HG03457 (cell line): ENCODE results near the gene EXOG.

Experiments used
- ATAC-seq: cut with Tn5 transposase; IDR thresholded peaks from one replicate; pipeline ENCODE4 v1.9.1; 2021; ENCODE audit warnings: moderate number of reproducible peaks; ENCODE audit not compliant: unreplicated experiment

The EXOG gene

GRCh38 chr3:38472342-38472741 is 23.8 kb upstream of the EXOG start:
- ATAC-seq: no peak

- ATAC-seq: no peak
These were observed 22.9 kb upstream of the EXOG start for GRCh38 chr3:38473229-38473628.

- no peak for ATAC-seq
These were observed 21.1 kb upstream of the EXOG start for GRCh38 chr3:38474928-38475605.

GRCh38 chr3:38475716-38476115 is 20.4 kb upstream of the EXOG start:
- no peak for ATAC-seq

GRCh38 chr3:38476157-38476756 is 19.9 kb upstream of the EXOG start:
- ATAC-seq: no peak

- ATAC-seq: no peak
These were observed 18.9 kb upstream of the EXOG start for GRCh38 chr3:38477057-38477820.

GRCh38 chr3:38477839-38478450 is 18.2 kb upstream of the EXOG start:
- no peak for ATAC-seq

GRCh38 chr3:38478901-38479300 is 17.2 kb upstream of the EXOG start:
- ATAC-seq: no peak

GRCh38 chr3:38479431-38480092 is 16.6 kb upstream of the EXOG start:
- ATAC-seq: no peak

- no peak for ATAC-seq
These were observed 16.1 kb upstream of the EXOG start for GRCh38 chr3:38480093-38480445.

GRCh38 chr3:38480930-38481329 is 15.2 kb upstream of the EXOG start:
- no peak for ATAC-seq

- no peak for ATAC-seq
These were observed 13.2 kb upstream of the EXOG start for GRCh38 chr3:38482951-38483350.

- ATAC-seq: peak; percentile 82
These were observed 8.8 kb upstream of the EXOG start for GRCh38 chr3:38487323-38487722.

GRCh38 chr3:38488949-38489348 is 7.2 kb upstream of the EXOG start:
- no peak for ATAC-seq

- no peak for ATAC-seq
These were observed 6.4 kb upstream of the EXOG start for GRCh38 chr3:38489766-38490165.

GRCh38 chr3:38490281-38491030 is 5.7 kb upstream of the EXOG start:
- no peak for ATAC-seq

- no peak for ATAC-seq
These were observed 4.9 kb upstream of the EXOG start for GRCh38 chr3:38491215-38491614.

GRCh38 chr3:38493031-38493430 is 3.1 kb upstream of the EXOG start:
- no peak for ATAC-seq

GRCh38 chr3:38497031-38497430 is 891 bp downstream of the EXOG start:
- no peak for ATAC-seq

- ATAC-seq: no peak
These were observed 4.7 kb downstream of the EXOG start for GRCh38 chr3:38500688-38501417.
